Measurements from ENCODE around the gene UFC1.

UFC1 gene

GRCh38 chr1:161179698-161180097, 25.9 kb downstream of the UFC1 start:
- no peak for TF ChIP-seq CTCF (conservative IDR thresholded peaks at IDR 0.05; ENCODE audit: low read depth, low read length)
- Histone ChIP-seq H3K4me2 (no peak overlapping the region), H3K4me1 (ENCODE audit: low read depth, poor library complexity, severe bottlenecking) (peaks cover 74% of the 10 kb centered on the region), H3K36me3 (ENCODE audit: insufficient read depth) (peaks cover 2% of the 10 kb centered on the region; the same call in 1 of the 2 replicates), H3K27me3 (ENCODE audit: insufficient read depth, low read depth) (no peaks in the 10 kb centered on the region), H3K4me3 (IDR thresholded peaks at IDR 0.05; ENCODE audit: insufficient read depth, low read depth, low read length) (no peak overlapping the region), H3K9ac (no peak overlapping the region), H2AFZ (ENCODE audit: low read depth) (no peak overlapping the region), H4K20me1 (ENCODE audit: insufficient read depth) (no peaks in the 10 kb centered on the region), H3K79me2 (ENCODE audit: insufficient read depth, low read depth) (peaks cover 26% of the 10 kb centered on the region), H3K27ac (no peak overlapping the region)

- peaks cover 74% of the 10 kb centered on the region for H3K4me1 ChIP-seq (ENCODE audit: low read depth, poor library complexity, severe bottlenecking)
- 0 out of 2 replicates have a peak overlapping the region, but pooled peaks have one; percentile 2 for H3K4me2 ChIP-seq
- H3K4me3 ChIP-seq (IDR thresholded peaks at IDR 0.05; ENCODE audit: insufficient read depth, low read depth, low read length) = no peak overlapping the region
- peaks cover 16% of the 10 kb centered on the region for H3K79me2 ChIP-seq (ENCODE audit: insufficient read depth, low read depth)
- H3K36me3 ChIP-seq (ENCODE audit: insufficient read depth) = no peaks in the 10 kb centered on the region; the same call in 1 of the 2 replicates
- H2AFZ ChIP-seq (ENCODE audit: low read depth) = peak overlapping the region; percentile 1; the same call in 1 of the 2 replicates
- 0 out of 2 replicates have a peak overlapping the region, but pooled peaks have one; percentile 1 for H3K27ac ChIP-seq
- no peaks in the 10 kb centered on the region for H3K27me3 ChIP-seq (ENCODE audit: insufficient read depth, low read depth)
- no peak overlapping the region for H3K9ac ChIP-seq
- H4K20me1 ChIP-seq (ENCODE audit: insufficient read depth) = no peaks in the 10 kb centered on the region
- TF ChIP-seq CTCF (conservative IDR thresholded peaks at IDR 0.05; ENCODE audit: low read depth, low read length) = peak; percentile 73
These were observed 26.9 kb downstream of the UFC1 start for GRCh38 chr1:161180639-161181038.

- Histone ChIP-seq H3K4me1 (ENCODE audit: low read depth, poor library complexity, severe bottlenecking) (peaks cover 81% of the 10 kb centered on the region), H3K27ac (peak overlapping the region; percentile 39)
- TF ChIP-seq CTCF (conservative IDR thresholded peaks at IDR 0.05; ENCODE audit: low read depth, low read length) = no peak
These were observed 28.4 kb downstream of the UFC1 start for GRCh38 chr1:161182214-161182613.

GRCh38 chr1:161185282-161185682, 31.5 kb downstream of the UFC1 start:
- Histone ChIP-seq H3K27ac (peak overlapping the region; percentile 62), H3K27me3 (ENCODE audit: insufficient read depth, low read depth) (no peaks in the 10 kb centered on the region), H3K4me1 (ENCODE audit: low read depth, poor library complexity, severe bottlenecking) (peaks cover 71% of the 10 kb centered on the region), H3K36me3 (ENCODE audit: insufficient read depth) (no peaks in the 10 kb centered on the region), H4K20me1 (ENCODE audit: insufficient read depth) (no peaks in the 10 kb centered on the region), H2AFZ (ENCODE audit: low read depth) (peak overlapping the region; percentile 72), H3K4me3 (IDR thresholded peaks at IDR 0.05; ENCODE audit: insufficient read depth, low read depth, low read length) (peak overlapping the region; percentile 72), H3K4me2 (peak overlapping the region; percentile 59), H3K9ac (peak overlapping the region; percentile 5; the same call in 1 of the 2 replicates), H3K79me2 (ENCODE audit: insufficient read depth, low read depth) (no peaks in the 10 kb centered on the region)
- no peak for TF ChIP-seq CTCF (conservative IDR thresholded peaks at IDR 0.05; ENCODE audit: low read depth, low read length)

More at GRCh38 chr1:161182214-161182613, 28.4 kb downstream of the UFC1 start:
- H3K36me3 ChIP-seq (ENCODE audit: insufficient read depth) = no peaks in the 10 kb centered on the region
- no peaks in the 10 kb centered on the region for H4K20me1 ChIP-seq (ENCODE audit: insufficient read depth)
- H2AFZ ChIP-seq (ENCODE audit: low read depth) = peak overlapping the region; percentile 40
- peak overlapping the region; percentile 47 for H3K4me2 ChIP-seq
- no peaks in the 10 kb centered on the region for H3K27me3 ChIP-seq (ENCODE audit: insufficient read depth, low read depth)
- peak overlapping the region; percentile 86 for H3K4me3 ChIP-seq (IDR thresholded peaks at IDR 0.05; ENCODE audit: insufficient read depth, low read depth, low read length)
- peak overlapping the region; percentile 1; the same call in 1 of the 2 replicates for H3K9ac ChIP-seq
- peaks cover under 1% of the 10 kb centered on the region; the same call in 1 of the 2 replicates for H3K79me2 ChIP-seq (ENCODE audit: insufficient read depth, low read depth)

Measured in KMS-11 (cell line).